ENCODE results near the gene ZNF574. TPM values are rescaled to one million over a fixed set of nuclear protein-coding genes. Genes with fewer than 3 reads are reported as not detected.

ZNF574 gene, protein sequence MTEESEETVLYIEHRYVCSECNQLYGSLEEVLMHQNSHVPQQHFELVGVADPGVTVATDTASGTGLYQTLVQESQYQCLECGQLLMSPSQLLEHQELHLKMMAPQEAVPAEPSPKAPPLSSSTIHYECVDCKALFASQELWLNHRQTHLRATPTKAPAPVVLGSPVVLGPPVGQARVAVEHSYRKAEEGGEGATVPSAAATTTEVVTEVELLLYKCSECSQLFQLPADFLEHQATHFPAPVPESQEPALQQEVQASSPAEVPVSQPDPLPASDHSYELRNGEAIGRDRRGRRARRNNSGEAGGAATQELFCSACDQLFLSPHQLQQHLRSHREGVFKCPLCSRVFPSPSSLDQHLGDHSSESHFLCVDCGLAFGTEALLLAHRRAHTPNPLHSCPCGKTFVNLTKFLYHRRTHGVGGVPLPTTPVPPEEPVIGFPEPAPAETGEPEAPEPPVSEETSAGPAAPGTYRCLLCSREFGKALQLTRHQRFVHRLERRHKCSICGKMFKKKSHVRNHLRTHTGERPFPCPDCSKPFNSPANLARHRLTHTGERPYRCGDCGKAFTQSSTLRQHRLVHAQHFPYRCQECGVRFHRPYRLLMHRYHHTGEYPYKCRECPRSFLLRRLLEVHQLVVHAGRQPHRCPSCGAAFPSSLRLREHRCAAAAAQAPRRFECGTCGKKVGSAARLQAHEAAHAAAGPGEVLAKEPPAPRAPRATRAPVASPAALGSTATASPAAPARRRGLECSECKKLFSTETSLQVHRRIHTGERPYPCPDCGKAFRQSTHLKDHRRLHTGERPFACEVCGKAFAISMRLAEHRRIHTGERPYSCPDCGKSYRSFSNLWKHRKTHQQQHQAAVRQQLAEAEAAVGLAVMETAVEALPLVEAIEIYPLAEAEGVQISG
- 26.5 TPM for total RNA-seq

DNA sequence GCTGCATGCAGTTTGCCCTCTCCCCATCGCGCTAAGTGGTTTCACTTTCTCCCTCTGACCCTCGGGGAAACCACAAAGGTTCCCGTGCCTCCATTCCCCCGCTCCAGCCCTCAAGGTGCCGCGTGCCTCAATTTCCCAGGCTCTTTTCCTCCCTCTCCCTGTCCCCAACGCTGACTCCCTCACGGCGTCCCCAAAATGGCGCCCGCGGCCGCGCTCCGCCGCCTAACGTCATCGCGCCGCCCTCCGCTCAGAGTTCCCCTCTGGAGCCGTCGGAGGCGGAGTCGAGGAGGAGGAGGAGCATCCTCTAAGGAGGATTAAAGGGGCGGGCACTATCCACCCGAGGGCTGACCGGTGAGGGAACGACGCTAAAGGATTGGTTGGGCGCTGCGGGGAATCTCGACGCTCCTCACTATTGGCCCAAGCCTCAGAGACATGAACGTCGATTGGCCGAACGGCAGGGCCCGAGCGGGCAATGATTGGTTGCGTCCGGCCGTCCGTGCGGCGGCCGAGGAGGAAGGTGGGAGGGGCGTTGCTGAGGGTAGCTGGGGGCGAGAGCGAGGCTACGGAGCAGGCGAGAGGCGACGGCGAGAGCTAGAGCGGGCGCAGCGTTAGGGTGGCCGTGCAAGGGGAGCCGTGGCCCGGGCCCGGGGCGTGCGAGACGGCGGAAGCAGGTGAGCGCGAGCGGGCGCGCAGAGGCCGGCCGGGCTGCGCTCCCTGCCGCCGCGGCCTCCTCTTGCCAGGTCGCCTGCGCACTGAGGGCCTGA lies at the start of gene ZNF574:
ZNF574 (plus strand) TSS at position 551 of the 764 bp plus-strand sequence. CDS start 2,441 bp downstream, outside the sequence.
- Histone ChIP-seq H3K36me3 (peaks cover 0 to 20% of the 10 kb centered on the region in 2 donors), H3K27me3 (no peaks in the 10 kb centered on the region), H3K4me1 (peaks cover 27% of the 10 kb centered on the region), H3K4me3 (peak within 1 kb of the TSS; percentile 80 to 100), H3K9me3 (no peaks in the 10 kb centered on the region), H3K27ac (peak within 1 kb of the TSS; percentile 97)
- peak; percentile 99 for DNase-seq (ENCODE audit: extremely low spot score in 2 of 2)
- intact Hi-C loops (cut with DNase I), result no loop called here
- TF ChIP-seq POLR2A (IDR thresholded peaks at IDR 0.05), result peak; percentile 65 to 85
- TF ChIP-seq, protein P1, sequence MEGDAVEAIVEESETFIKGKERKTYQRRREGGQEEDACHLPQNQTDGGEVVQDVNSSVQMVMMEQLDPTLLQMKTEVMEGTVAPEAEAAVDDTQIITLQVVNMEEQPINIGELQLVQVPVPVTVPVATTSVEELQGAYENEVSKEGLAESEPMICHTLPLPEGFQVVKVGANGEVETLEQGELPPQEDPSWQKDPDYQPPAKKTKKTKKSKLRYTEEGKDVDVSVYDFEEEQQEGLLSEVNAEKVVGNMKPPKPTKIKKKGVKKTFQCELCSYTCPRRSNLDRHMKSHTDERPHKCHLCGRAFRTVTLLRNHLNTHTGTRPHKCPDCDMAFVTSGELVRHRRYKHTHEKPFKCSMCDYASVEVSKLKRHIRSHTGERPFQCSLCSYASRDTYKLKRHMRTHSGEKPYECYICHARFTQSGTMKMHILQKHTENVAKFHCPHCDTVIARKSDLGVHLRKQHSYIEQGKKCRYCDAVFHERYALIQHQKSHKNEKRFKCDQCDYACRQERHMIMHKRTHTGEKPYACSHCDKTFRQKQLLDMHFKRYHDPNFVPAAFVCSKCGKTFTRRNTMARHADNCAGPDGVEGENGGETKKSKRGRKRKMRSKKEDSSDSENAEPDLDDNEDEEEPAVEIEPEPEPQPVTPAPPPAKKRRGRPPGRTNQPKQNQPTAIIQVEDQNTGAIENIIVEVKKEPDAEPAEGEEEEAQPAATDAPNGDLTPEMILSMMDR (IDR thresholded peaks at IDR 0.05), result no peak
- peak; percentile 95 to 98 for TF ChIP-seq POLR2AphosphoS5 (IDR thresholded peaks at IDR 0.05; ENCODE audit: insufficient read depth in 1 of 2, low read depth in 1 of 2)

- TF ChIP-seq POLR2AphosphoS5 (IDR thresholded peaks at IDR 0.05; ENCODE audit: insufficient read depth in 1 of 2, low read depth in 1 of 2), result no peak
- TF ChIP-seq POLR2A (IDR thresholded peaks at IDR 0.05), result no peak
- TF ChIP-seq, protein P1 (IDR thresholded peaks at IDR 0.05), result no peak
- intact Hi-C loops (cut with DNase I), result no loop called here
- Histone ChIP-seq H3K4me1 (no peaks in the 10 kb centered on the region), H3K4me3 (no peak overlapping the region), H3K27me3 (no peaks in the 10 kb centered on the region), H3K27ac (no peak overlapping the region), H3K36me3 (no peaks in the 10 kb centered on the region), H3K9me3 (no peaks in the 10 kb centered on the region)
- no peak for DNase-seq (ENCODE audit: extremely low spot score in 2 of 2)
Observed at GRCh38 chr19:42028304-42029216, 47.4 kb upstream of the ZNF574 start.

- Histone ChIP-seq H3K4me1 (no peaks in the 10 kb centered on the region), H3K9me3 (no peaks in the 10 kb centered on the region), H3K27ac (no peak overlapping the region), H3K27me3 (no peaks in the 10 kb centered on the region), H3K36me3 (no peaks in the 10 kb centered on the region), H3K4me3 (no peak overlapping the region)
- no peak for TF ChIP-seq POLR2AphosphoS5 (IDR thresholded peaks at IDR 0.05; ENCODE audit: insufficient read depth in 1 of 2, low read depth in 1 of 2)
- TF ChIP-seq POLR2A (IDR thresholded peaks at IDR 0.05), result no peak
- no peak for DNase-seq (ENCODE audit: extremely low spot score in 2 of 2)
- intact Hi-C loops (cut with DNase I), result no loop called here
Observed at GRCh38 chr19:42030645-42031440, 45.1 kb upstream of the ZNF574 start.

DNA sequence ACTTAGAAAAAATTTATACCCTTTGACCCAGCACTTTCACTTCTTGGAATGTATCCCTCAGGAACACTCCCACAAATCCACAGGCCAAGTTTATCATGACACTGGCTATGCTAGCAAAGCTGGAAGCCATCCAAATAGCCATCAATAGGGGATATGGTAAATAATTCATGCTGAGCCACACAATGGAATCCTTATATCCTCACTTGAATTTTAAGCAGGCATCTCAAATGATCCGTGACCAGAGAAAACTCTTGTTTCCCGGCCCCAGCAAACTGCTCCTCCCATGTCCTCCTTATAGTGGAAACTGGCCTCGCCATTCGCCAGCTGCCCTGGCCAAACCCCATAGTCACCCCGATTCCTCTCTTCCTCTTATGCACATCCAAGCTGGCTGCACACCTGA lies 43.5 kb upstream of the ZNF574 start:
- no peaks in the 10 kb centered on the region for H3K36me3 ChIP-seq
- H3K27me3 ChIP-seq, result no peaks in the 10 kb centered on the region
- no peaks in the 10 kb centered on the region for H3K9me3 ChIP-seq
- intact Hi-C loops (cut with DNase I), result no loop called here
- no peaks in the 10 kb centered on the region for H3K4me1 ChIP-seq
- no peak overlapping the region for H3K4me3 ChIP-seq
- no peak for TF ChIP-seq POLR2AphosphoS5 (IDR thresholded peaks at IDR 0.05; ENCODE audit: insufficient read depth in 1 of 2, low read depth in 1 of 2)
- TF ChIP-seq, protein P1 (IDR thresholded peaks at IDR 0.05), result no peak
- no peak for TF ChIP-seq POLR2A (IDR thresholded peaks at IDR 0.05)
- no peak overlapping the region for H3K27ac ChIP-seq
- DNase-seq (ENCODE audit: extremely low spot score in 2 of 2), result no peak
